Astrocyte (in vitro differentiated cells and primary cell): Measurements from ENCODE around the gene TULP3.

Experiments used
- CTCF ChIP-seq: IDR thresholded peaks from 2 replicates; pipeline ENCODE4 v1.5.1; 2011; ENCODE audit warnings: low read depth, mild to moderate bottlenecking, inconsistent platforms, low read length, moderate library complexity; ENCODE audit not compliant: insufficient read depth
- EZH2 ChIP-seq: IDR thresholded peaks from 2 replicates; pipeline ENCODE4 v1.6.1; 2012; ENCODE audit warnings: mild to moderate bottlenecking, low read length, inconsistent platforms; ENCODE audit not compliant: insufficient read depth

- no peak for TF ChIP-seq EZH2
- no peak for TF ChIP-seq CTCF
Observed at GRCh38 chr12:2856051-2856450, 34.6 kb upstream of the TULP3 start.
